Skeletal muscle tissue (tissue), 4 donors: ENCODE results near the gene MPZ. TPM values are rescaled to one million over a fixed set of nuclear protein-coding genes. Genes with fewer than 3 reads are reported as not detected.
A peak's percentile ranks its signal among the peaks of the same experiment; 100 is the strongest.
"Not testable (repeated sequence)": the region's sequence is repeated elsewhere in the genome, so short reads cannot be mapped to it uniquely, and the experiment has no call there.

Experiments
- H3K27ac ChIP-seq: one replicate; pipeline ENCODE4 v1.7.0; 2013; ENCODE audit warnings: mild to moderate bottlenecking, low read depth, low read length, inconsistent platforms
- H3K27me3 ChIP-seq, 3 donors: one replicate each; pipeline ENCODE4 v1.7.0; 2013; ENCODE audit warnings: low read length in 3 of 3; ENCODE audit not compliant: control insufficient read depth in 3 of 3, insufficient read depth in 3 of 3
- H3K36me3 ChIP-seq, 3 donors: one replicate each; pipeline ENCODE4 v1.7.0; 2013; ENCODE audit warnings: low read length in 3 of 3; ENCODE audit not compliant: control insufficient read depth in 3 of 3, insufficient read depth in 3 of 3
- H3K4me1 ChIP-seq, 3 donors: one replicate each; pipeline ENCODE4 v1.7.0; 2013; ENCODE audit warnings: low read length in 3 of 3, mild to moderate bottlenecking in 3 of 3; ENCODE audit not compliant: control insufficient read depth in 3 of 3, insufficient read depth in 3 of 3
- H3K4me3 ChIP-seq, 3 donors: one replicate each; pipeline ENCODE4 v1.7.0; 2013; ENCODE audit warnings: low read length in 3 of 3
- H3K9ac ChIP-seq, 3 donors: one replicate each; pipeline ENCODE4 v1.7.0; 2013; ENCODE audit warnings: low read length in 3 of 3, mild to moderate bottlenecking in 3 of 3, moderate library complexity in 2 of 3, low read depth in 1 of 3
- H3K9me3 ChIP-seq, 3 donors: one replicate each; pipeline ENCODE4 v1.7.0; 2013; ENCODE audit warnings: low read length in 3 of 3; ENCODE audit not compliant: control insufficient read depth in 3 of 3
- total RNA-seq: library from RNA; depleted of rRNA; stranded (reverse); fragments of >200 nt; gene quantifications from one replicate; pipeline ENCODE4 v1.2.3, GENCODE V29; 2014
- donor health status: Osteomylitis.

Gene MPZ
- total RNA-seq, 1 donor from 2014 or later = 63.7 TPM

DNA sequence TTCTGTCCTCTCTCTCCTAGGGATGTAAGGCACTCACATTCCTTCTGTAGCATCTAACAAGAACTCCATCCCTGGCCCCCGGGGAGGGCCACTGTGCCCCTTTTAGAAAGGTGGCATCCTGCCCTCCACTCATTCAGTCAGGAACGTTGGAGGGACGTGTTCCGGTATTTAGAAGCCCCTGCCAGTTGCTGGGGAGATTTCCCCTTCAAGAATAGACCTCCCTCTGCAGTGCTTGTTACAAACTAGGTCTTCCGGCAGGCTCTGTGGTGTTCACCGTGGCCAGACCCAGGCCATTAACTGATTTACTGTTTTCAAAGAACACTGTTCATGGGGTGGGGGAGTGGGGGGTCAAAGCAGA lies 50.4 kb downstream of the MPZ start:
- Histone ChIP-seq H3K9me3 (peaks cover 0 to 3% (median 2%) of the 10 kb centered on the region in 3 donors), H3K36me3 (no peaks in the 10 kb centered on the region), H3K4me3 (peak overlapping the region in 1 of 3 donors; percentile 48), H3K4me1 (peaks cover 0 to 5% (median 4%) of the 10 kb centered on the region in 3 donors), H3K27ac (no peak overlapping the region), H3K27me3 (peaks cover 32 to 40% (median 38%) of the 10 kb centered on the region in 3 donors), H3K9ac (no peak overlapping the region)

DNA sequence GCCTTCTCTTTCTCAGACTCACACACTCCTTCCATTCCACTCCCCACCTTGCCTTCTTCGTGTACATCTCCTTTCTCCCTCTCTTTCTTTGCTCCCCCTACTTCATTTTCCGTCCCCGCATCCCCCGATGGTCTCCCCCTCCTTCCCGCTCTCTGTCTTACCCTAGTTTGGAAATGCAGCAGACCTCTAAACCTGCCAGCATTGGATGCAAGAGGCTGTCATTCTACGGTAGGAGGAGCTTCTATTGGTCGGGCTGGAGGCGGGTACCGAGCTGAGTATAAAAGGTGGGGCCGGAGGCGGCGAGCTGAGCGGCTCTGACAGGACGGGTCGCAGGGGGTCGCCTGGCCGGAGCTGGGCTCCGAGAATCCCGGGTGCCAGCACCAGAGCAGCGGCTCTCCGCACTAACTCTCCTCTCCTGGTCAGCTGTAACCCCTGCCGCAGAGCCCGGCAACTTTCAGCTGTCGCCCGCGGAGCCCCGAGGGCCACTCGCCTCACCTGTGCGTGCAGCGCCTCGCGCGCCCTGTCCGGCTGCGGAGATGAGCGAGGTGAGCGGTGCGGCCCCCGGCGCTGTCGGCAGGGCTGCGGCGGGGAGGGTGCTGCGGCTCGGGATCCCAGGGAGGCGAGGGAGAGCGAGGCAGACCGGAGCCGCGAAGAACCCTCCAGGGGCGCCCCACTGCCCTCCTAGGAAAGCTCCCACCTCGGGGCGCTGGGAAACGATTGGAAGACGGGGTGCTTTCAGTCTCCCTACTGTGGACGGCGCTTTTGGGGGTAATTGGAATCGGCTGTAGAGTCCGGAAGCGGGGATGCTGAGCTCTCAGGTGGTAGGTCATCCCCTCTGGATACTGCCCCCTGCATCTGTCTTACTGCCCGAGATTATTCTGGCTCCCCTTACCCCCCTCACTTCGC lies 51.1 kb downstream of the MPZ start, which contains the start of gene PCP4L1:
Gene PCP4L1, plus strand, starts transcription at position 307 of the 906 bp plus-strand sequence. Its CDS starts 230 bp downstream, at position 537.
- H3K27me3 ChIP-seq = peaks cover 32 to 40% (median 38%) of the 10 kb centered on the region in 3 donors
- peak within 1 kb of the TSS; percentile 37 to 48 (median 45) for H3K4me3 ChIP-seq
- H3K36me3 ChIP-seq = no peaks in the 10 kb centered on the region

DNA sequence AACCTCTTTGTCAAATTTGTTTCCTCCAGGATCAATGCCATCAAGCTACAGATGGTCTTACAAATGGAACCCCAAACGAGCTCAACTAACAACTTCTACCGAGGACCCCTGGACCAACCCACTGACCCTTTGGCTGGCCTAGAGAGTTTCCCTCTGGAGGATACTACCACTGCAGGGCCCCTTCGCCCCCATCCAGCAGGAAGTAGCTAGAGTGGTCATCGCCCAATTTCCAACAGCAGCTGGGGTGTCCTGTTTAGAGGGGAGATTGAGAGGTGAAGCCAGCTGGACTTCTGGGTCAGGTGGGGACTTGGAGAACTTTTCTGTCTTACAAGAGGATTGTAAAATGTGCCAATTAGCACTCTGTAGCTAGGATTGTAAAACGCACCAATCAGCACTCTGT lies 52.7 kb downstream of the MPZ start:
- H3K36me3 ChIP-seq, H3K4me3 ChIP-seq, H3K9me3 ChIP-seq, H3K27ac ChIP-seq, H3K9ac ChIP-seq, H3K4me1 ChIP-seq: not testable (repeated sequence)
- H3K27me3 ChIP-seq = peaks cover 32 to 40% (median 38%) of the 10 kb centered on the region in 3 donors

More for the DNA sequence above, 51.1 kb downstream of the MPZ start, which contains the start of gene PCP4L1:
- peaks cover 0 to 5% (median 4%) of the 10 kb centered on the region in 3 donors for H3K4me1 ChIP-seq
- H3K9me3 ChIP-seq = peaks cover 0 to 3% (median 2%) of the 10 kb centered on the region in 3 donors
- H3K27ac ChIP-seq = no peak within 1 kb of the TSS
- peak within 1 kb of the TSS in 1 of 3 donors; percentile 33 for H3K9ac ChIP-seq

DNA sequence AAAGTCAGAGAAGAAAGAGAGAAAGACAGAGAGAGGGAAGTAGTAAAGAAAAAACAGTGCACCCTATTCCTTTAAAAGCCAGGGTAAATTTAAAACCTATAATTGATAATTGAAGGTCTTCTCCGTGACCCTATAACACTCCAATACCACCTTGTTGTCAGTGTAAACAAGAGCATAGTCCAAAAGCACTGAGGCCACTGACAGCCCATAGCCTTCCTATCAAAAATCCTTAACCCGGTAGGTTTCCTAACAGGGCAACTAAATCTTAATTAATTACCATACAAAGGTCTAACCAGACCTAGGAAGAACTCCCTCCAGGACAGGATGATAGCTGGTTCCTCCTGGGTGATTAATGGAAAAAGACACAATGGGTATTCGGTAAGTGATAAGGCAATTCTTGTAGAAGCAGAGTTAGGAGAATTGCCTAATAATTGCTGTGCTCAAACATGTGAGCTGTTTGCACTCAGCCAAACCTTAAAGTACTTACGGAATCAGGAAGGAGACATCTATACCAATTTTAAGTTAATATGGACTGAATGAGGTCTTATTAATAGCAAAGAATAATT lies 53.7 kb downstream of the MPZ start:
- peaks cover 25 to 34% (median 34%) of the 10 kb centered on the region in 3 donors for H3K27me3 ChIP-seq
- not testable (repeated sequence) for H3K4me3 ChIP-seq

DNA sequence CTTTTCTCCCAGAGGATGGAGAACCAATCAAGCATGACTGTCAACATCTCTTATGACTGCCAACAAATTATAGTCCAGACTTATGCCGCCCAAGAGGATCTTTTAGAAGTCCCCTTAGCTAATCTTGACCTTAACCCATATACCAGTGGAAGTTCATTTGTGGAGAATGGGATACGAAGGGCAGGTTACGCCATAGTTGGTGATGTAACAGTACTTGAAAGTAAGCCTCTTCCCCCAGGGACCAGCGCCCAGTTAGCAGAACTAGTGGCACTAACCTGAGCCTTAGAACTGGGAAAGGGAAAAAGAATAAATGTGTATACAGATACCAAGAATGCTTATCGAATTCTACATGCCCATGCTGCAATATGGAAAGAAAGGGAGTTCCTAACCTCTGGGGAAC lies 54.5 kb downstream of the MPZ start:
- H3K9me3 ChIP-seq, H3K9ac ChIP-seq, H3K27ac ChIP-seq, H3K36me3 ChIP-seq, H3K4me1 ChIP-seq, H3K4me3 ChIP-seq: not testable (repeated sequence)
- peaks cover 22 to 29% (median 27%) of the 10 kb centered on the region in 3 donors for H3K27me3 ChIP-seq

More for the DNA sequence above, 53.7 kb downstream of the MPZ start:
- H3K27ac ChIP-seq, H3K4me1 ChIP-seq, H3K36me3 ChIP-seq, H3K9ac ChIP-seq, H3K9me3 ChIP-seq: not testable (repeated sequence)

Other genes with a start within 250 kb of the MPZ start
- gene ARHGAP30, start 240.1 kb downstream of the MPZ start, total RNA-seq = 4.2 TPM
- gene NECTIN4, start 220.4 kb downstream of the MPZ start, total RNA-seq = not detected
- not detected for gene KLHDC9, start 211.6 kb downstream of the MPZ start, total RNA-seq
- gene PFDN2, start 191.9 kb downstream of the MPZ start, total RNA-seq = 36.5 TPM
- 16.2 TPM for gene NIT1, start 191.9 kb downstream of the MPZ start, total RNA-seq
- 19.8 TPM for gene DEDD, start 177.3 kb downstream of the MPZ start, total RNA-seq
- gene UFC1, start 156.0 kb downstream of the MPZ start, total RNA-seq = 133 TPM
- gene USP21, start 150.5 kb downstream of the MPZ start, total RNA-seq = 6.8 TPM
- gene PPOX, start 143.5 kb downstream of the MPZ start, total RNA-seq = 13.6 TPM
- 11.0 TPM for gene B4GALT3, start 132.5 kb downstream of the MPZ start, total RNA-seq
- gene ADAMTS4, start 110.9 kb downstream of the MPZ start, total RNA-seq = 4.7 TPM
- 147 TPM for gene NDUFS2, start 107.6 kb downstream of the MPZ start, total RNA-seq
- gene FCER1G, start 94.7 kb downstream of the MPZ start, total RNA-seq = 16.2 TPM
- gene APOA2, start 86.3 kb downstream of the MPZ start, total RNA-seq = 6.8 TPM
- gene TOMM40L, start 83.9 kb downstream of the MPZ start, total RNA-seq = 10.4 TPM
- gene NR1I3, start 71.8 kb downstream of the MPZ start, total RNA-seq = not detected
- gene PCP4L1, start 51.2 kb downstream of the MPZ start, total RNA-seq = 0.52 TPM
- 18.3 TPM for gene SDHC, start 4.4 kb upstream of the MPZ start, total RNA-seq
- not detected for gene CFAP126, start 57.9 kb upstream of the MPZ start, total RNA-seq
- gene FCGR2A, start 195.5 kb upstream of the MPZ start, total RNA-seq = 12.0 TPM
- 0.52 TPM for gene HSPA6, start 214.6 kb upstream of the MPZ start, total RNA-seq
- 1.6 TPM for gene FCGR3A, start 239.8 kb upstream of the MPZ start, total RNA-seq